GM12865 (cell line): ENCODE measurements around the gene RPL9.
"Not testable (repeated sequence)": the region's sequence is repeated elsewhere in the genome, so short reads cannot be mapped to it uniquely, and the experiment has no call there.

Experiments used
- DNase-seq: peaks from one replicate; pipeline ENCODE4 v3.0.0; 2010; ENCODE audit warnings: low read depth
- H3K4me3 ChIP-seq: 2 replicates; pipeline ENCODE4 v1.5.1; 2011; ENCODE audit warnings: mild to moderate bottlenecking, low read depth, low read length, control low read depth
- TF ChIP-seq, protein P1 (sequence below): IDR thresholded peaks from 2 replicates; pipeline ENCODE4 v1.5.1; 2011; ENCODE audit warnings: low read length, control low read depth, low read depth, inconsistent platforms; ENCODE audit not compliant: insufficient read depth; ENCODE audit errors: missing control alignments

Gene RPL9

GRCh38 chr4:39458505-39459300 is at the start of gene RPL9, which contains the start of gene LIAS:
Gene RPL9, minus strand, starts transcription at chr4:39458922. Its CDS starts 483 bp downstream, at chr4:39458439.
Gene LIAS, plus strand, starts transcription at chr4:39459056. Its CDS starts 62 bp downstream, at chr4:39459118.
- DNase-seq: peak; percentile 99
- H3K4me3 ChIP-seq: peak within 1 kb of the TSS; percentile 71
- TF ChIP-seq, protein P1, sequence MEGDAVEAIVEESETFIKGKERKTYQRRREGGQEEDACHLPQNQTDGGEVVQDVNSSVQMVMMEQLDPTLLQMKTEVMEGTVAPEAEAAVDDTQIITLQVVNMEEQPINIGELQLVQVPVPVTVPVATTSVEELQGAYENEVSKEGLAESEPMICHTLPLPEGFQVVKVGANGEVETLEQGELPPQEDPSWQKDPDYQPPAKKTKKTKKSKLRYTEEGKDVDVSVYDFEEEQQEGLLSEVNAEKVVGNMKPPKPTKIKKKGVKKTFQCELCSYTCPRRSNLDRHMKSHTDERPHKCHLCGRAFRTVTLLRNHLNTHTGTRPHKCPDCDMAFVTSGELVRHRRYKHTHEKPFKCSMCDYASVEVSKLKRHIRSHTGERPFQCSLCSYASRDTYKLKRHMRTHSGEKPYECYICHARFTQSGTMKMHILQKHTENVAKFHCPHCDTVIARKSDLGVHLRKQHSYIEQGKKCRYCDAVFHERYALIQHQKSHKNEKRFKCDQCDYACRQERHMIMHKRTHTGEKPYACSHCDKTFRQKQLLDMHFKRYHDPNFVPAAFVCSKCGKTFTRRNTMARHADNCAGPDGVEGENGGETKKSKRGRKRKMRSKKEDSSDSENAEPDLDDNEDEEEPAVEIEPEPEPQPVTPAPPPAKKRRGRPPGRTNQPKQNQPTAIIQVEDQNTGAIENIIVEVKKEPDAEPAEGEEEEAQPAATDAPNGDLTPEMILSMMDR: no peak

DNA sequence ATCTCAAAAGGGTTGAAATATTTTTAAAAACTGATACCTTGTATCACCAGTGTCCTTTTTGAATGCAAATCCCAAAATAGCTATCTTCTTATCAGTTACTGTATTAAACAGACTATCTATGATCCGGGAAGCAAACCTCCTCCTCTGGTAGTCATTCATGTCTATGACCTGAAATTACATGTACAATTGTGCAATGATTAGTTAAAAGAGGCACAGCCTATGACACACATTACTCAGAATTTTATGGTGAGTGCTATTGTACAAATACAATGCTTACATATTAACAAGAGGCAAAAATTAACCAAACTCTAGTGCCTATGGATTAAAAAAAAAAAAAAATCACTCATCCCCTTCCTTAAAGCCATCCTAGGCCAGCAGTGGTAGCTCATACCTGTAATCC is 46.9 kb upstream of the RPL9 start:
- H3K4me3 ChIP-seq: no peak overlapping the region
- no peak for DNase-seq
- TF ChIP-seq, protein P1: no peak

GRCh38 chr4:39504538-39504937 is 45.8 kb upstream of the RPL9 start:
- TF ChIP-seq, protein P1: no peak
- no peak overlapping the region for H3K4me3 ChIP-seq
- no peak for DNase-seq

DNA sequence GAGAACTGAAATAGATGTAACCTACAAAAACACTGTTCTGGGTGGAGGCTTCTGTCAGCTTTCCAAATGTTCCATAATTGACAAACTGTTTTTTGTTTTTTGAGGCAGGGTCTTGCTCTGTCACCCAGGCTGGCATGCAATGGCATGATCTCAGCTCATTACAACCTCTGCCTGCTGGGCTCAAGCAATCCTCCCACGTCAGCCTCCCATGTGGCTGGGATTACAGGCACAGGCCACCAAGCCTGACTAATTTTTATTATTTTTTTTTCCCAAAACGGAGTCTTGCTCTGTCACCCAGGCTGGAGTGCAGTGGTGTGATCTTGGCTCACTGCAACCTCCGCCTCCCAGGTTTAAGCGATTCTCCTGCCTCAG is 43.9 kb upstream of the RPL9 start:
- not testable (repeated sequence) for DNase-seq, H3K4me3 ChIP-seq

- TF ChIP-seq, protein P1: no peak
- no peak for DNase-seq
- H3K4me3 ChIP-seq: no peak overlapping the region
Measured at GRCh38 chr4:39502019-39502663, 43.4 kb upstream of the RPL9 start.

GRCh38 chr4:39498727-39499020 is 40.0 kb upstream of the RPL9 start:
- DNase-seq: no peak
- no peak overlapping the region for H3K4me3 ChIP-seq
- TF ChIP-seq, protein P1: no peak

- H3K4me3 ChIP-seq: no peak overlapping the region
- TF ChIP-seq, protein P1: no peak
- DNase-seq: no peak
Measured at GRCh38 chr4:39497909-39498726, 39.4 kb upstream of the RPL9 start.
